Liver (tissue), 3 donors: ENCODE measurements around the gene NR2C1.

Source experiments
- CTCF ChIP-seq: fragments of 150-350 bp; IDR thresholded peaks from 2 replicates; pipeline ENCODE4 v1.5.1; 2017; ENCODE audit warnings: improper control_type of control experiment, low read depth, low read length; ENCODE audit not compliant: missing input control
- EGR1 ChIP-seq, 2 donors: IDR thresholded peaks; 2 replicates each; pipeline ENCODE4 v1.6.1; 2016 to 2018; ENCODE audit warnings: antibody characterized with exemption in 2 of 2, low read depth in 2 of 2
- FOXA2 ChIP-seq: IDR thresholded peaks from 2 replicates; pipeline ENCODE4 v1.6.1; 2016; ENCODE audit warnings: antibody characterized with exemption
- JUND ChIP-seq, 2 donors: IDR thresholded peaks; 2 replicates each; pipeline ENCODE4 v1.6.1; 2016; ENCODE audit warnings: antibody characterized with exemption in 2 of 2
- RAD21 ChIP-seq, 2 donors: IDR thresholded peaks; 2 replicates each; pipeline ENCODE4 v1.6.1; 2016; ENCODE audit warnings: antibody characterized with exemption in 2 of 2, mild to moderate bottlenecking in 2 of 2
- SP1 ChIP-seq: IDR thresholded peaks from 2 replicates; pipeline ENCODE4 v1.6.1; 2018; ENCODE audit warnings: antibody characterized with exemption, mild to moderate bottlenecking
- YY1 ChIP-seq: IDR thresholded peaks from 2 replicates; pipeline ENCODE4 v1.6.1; 2016; ENCODE audit warnings: antibody characterized with exemption, mild to moderate bottlenecking
- ZBTB33 ChIP-seq: IDR thresholded peaks from 2 replicates; pipeline ENCODE4 v1.6.1; 2016; ENCODE audit warnings: antibody characterized with exemption
- TF ChIP-seq, protein P1 (sequence below): IDR thresholded peaks from 2 replicates; pipeline ENCODE4 v1.6.1; 2016; ENCODE audit warnings: antibody characterized with exemption, mild to moderate bottlenecking
- TF ChIP-seq, protein P2 (sequence below): IDR thresholded peaks from 2 replicates; pipeline ENCODE4 v1.6.1; 2016; ENCODE audit warnings: antibody characterized with exemption
- donor health status: healthy.
- donor health status: healthy.

- no peak for TF ChIP-seq CTCF
- no peak for TF ChIP-seq RAD21 (IDR thresholded peaks at IDR 0.05)
- TF ChIP-seq, protein P1, sequence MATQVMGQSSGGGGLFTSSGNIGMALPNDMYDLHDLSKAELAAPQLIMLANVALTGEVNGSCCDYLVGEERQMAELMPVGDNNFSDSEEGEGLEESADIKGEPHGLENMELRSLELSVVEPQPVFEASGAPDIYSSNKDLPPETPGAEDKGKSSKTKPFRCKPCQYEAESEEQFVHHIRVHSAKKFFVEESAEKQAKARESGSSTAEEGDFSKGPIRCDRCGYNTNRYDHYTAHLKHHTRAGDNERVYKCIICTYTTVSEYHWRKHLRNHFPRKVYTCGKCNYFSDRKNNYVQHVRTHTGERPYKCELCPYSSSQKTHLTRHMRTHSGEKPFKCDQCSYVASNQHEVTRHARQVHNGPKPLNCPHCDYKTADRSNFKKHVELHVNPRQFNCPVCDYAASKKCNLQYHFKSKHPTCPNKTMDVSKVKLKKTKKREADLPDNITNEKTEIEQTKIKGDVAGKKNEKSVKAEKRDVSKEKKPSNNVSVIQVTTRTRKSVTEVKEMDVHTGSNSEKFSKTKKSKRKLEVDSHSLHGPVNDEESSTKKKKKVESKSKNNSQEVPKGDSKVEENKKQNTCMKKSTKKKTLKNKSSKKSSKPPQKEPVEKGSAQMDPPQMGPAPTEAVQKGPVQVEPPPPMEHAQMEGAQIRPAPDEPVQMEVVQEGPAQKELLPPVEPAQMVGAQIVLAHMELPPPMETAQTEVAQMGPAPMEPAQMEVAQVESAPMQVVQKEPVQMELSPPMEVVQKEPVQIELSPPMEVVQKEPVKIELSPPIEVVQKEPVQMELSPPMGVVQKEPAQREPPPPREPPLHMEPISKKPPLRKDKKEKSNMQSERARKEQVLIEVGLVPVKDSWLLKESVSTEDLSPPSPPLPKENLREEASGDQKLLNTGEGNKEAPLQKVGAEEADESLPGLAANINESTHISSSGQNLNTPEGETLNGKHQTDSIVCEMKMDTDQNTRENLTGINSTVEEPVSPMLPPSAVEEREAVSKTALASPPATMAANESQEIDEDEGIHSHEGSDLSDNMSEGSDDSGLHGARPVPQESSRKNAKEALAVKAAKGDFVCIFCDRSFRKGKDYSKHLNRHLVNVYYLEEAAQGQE, result no peak
- no peak for TF ChIP-seq JUND (IDR thresholded peaks at IDR 0.05)
- TF ChIP-seq, protein P2, sequence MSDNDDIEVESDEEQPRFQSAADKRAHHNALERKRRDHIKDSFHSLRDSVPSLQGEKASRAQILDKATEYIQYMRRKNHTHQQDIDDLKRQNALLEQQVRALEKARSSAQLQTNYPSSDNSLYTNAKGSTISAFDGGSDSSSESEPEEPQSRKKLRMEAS, result no peak
- no peak for TF ChIP-seq SP1
- TF ChIP-seq ZBTB33, result no peak
- TF ChIP-seq YY1, result no peak
- TF ChIP-seq FOXA2, result no peak
- TF ChIP-seq EGR1 (IDR thresholded peaks at IDR 0.05; ENCODE audit: low read depth in 2 of 2), result no peak
Observed at GRCh38 chr12:94973221-94973620, 100.2 kb downstream of the NR2C1 start.
